G401 (cell line): Measurements from ENCODE around the gene FBXO46. TPM values are rescaled to one million over a fixed set of nuclear protein-coding genes. Genes with fewer than 3 reads are reported as not detected.
"Not testable (repeated sequence)": the region's sequence is repeated elsewhere in the genome, so short reads cannot be mapped to it uniquely, and the experiment has no call there.

Experiments used
- DNase-seq: peaks from one replicate; pipeline ENCODE4 v3.0.0-alpha.2; 2015; ENCODE audit warnings: low spot score
- in situ Hi-C: cut with HindIII; loops from 2 replicates; pipeline ENCODE4 v1.10.0; 2016; ENCODE audit warnings: low sequenced_read_pairs, mixed read lengths
- total RNA-seq: library from RNA; depleted of rRNA; stranded (reverse); fragments of >200 nt; shearing (Covaris generic); gene quantifications from 2 replicates; pipeline ENCODE4 v1.2.3, GENCODE V29; 2014

FBXO46 gene
- total RNA-seq, 1 experiment from 2014 or later: 29.5 TPM

- no peak for DNase-seq
- in situ Hi-C loops: no loop called here
Measured at GRCh38 chr19:45739498-45740439, 9.1 kb upstream of the FBXO46 start.

DNA sequence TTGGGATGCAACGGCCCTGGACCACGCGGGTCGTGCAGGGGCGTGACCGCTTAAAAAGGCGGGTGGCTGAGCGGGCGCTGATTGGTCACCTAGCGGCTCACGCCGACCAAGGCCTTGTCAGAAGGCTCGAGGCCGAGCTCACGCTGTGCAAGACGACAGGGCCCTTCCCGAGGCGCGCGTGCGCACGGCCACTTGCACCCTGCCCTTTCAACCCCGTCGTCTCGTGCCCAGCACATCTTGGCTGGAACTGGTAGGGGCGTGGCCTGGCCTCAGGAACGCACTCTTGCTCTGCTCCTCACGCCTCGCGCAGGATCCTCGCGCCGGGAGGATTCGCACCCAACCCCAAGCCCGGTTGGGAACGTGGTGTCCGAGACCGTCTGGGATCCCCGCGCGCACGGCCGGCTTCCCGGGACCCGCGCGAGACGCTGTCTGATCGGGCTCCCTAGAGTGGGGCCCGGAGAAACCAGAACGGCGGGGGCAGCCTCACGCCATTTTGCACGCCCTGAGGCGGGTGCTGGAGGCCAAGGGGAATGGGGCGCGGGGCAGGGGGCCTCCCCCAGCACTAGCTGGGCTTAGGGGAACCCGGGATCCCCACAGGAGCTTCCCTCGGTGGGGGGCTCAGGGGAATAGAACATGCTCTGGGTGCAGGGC, 2.6 kb upstream of the FBXO46 start, which contains the start of gene MEIOSIN:
MEIOSIN (plus strand) TSS at position 280 of the 651 bp plus-strand sequence. CDS start 1,938 bp downstream, outside the sequence.
- DNase-seq: no peak
- in situ Hi-C loops: no loop called here

GRCh38 chr19:45729800-45730290, 851 bp downstream of the FBXO46 start:
- in situ Hi-C loops: no loop called here
- DNase-seq: no peak

DNA sequence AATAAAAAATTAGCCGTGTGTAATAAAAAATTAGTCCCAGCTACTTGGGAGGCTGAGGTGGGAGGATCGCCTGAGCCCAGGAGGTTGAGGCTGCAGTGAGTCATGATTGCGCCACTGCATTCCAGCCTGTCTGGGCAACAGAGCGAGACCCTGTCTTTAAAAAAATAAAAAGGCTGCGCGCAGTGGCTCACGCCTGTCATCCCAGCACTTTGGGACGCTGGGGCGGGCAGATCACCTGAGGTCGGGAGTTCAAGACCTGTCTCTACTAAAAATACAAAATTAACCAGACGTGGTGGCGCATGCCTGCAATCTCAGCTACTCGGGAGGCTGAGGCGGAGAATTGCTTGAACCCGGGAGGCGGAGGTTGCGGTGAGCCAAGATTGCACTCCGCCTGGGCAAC, 2.0 kb downstream of the FBXO46 start:
- DNase-seq, in situ Hi-C loops: not testable (repeated sequence)

DNA sequence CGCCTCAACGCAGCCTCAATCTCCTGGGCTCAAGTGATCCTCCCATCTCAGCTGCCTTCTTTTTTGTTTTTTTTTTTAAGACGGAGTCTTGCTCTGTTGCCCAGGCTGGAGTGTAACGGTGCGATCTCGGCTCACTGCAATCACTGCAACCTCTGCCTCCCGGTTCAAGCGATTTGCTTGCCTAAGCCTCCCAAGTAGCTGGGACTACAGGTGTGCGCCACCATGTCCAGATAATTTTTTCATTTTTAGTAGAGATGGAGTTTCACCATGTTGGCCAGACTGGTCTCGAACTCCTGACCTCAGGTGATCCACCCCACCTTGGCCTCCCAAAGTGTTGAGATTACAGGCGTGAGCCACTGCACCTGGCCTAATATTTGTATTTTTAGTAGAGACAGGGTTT, 10.6 kb downstream of the FBXO46 start:
- in situ Hi-C loops: not testable (repeated sequence)

DNA sequence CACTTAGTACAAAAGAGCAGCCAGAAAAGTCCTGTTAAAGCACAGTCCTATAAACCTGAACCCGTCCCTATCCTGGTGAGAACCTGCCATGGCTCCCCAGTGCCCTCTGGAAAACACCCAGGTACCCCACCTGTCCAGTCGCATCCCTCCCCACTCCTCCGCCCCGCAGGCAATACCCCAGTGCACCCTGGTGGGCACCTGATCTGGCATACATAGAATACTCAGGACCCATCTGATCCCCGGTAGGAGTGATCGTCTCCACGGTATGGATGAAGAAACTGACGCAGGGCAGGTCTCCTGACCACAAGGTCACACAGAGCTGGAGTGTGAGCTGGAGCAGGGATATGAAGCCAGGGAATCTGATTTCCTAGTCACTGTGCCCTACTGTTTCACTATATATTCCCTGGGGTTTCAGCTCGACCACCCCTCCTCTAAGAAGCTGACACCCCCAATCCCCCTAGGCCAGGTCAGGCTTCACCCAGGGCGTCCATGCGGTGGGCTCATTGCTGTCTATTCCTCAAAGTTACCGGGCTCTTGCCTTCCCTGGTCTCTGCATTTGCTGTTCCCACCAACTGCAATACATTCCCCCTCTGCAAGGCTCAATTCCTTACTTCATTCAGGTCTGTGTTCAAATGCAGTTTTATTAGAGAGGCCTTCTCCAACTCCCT, 12.6 kb downstream of the FBXO46 start:
- in situ Hi-C loops: no loop called here
- no peak for DNase-seq

More for the DNA sequence above, 10.6 kb downstream of the FBXO46 start:
- DNase-seq: not testable (repeated sequence)

- peak; percentile 99 for DNase-seq
- in situ Hi-C loops: no loop called here
Measured at GRCh38 chr19:45717131-45717982, 13.3 kb downstream of the FBXO46 start.

GRCh38 chr19:45716359-45717130, 14.2 kb downstream of the FBXO46 start:
- peak; percentile 49 for DNase-seq
- in situ Hi-C loops: no loop called here

GRCh38 chr19:45715139-45715538, 15.6 kb downstream of the FBXO46 start:
- in situ Hi-C loops: no loop called here
- DNase-seq: no peak

GRCh38 chr19:45713141-45713540, 17.6 kb downstream of the FBXO46 start:
- DNase-seq: no peak
- in situ Hi-C loops: no loop called here

DNA sequence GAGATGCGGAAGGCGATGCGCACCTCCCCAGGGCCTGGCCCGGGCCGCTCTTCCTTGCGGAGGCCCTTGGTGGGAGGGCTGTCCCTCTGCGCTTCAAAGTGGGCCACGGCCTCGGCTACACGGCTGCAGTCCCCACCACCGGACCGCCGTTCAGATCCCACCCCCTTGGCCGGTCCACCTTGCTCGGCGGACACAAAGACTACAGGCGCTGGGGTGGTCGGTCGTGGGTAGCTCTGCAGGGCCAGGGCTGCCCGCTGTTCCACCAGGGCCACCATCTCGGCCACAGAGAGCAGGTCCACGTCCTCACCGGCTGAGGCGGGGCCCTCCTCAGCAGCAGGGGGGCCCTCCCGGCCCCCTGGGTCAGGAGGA, 18.0 kb downstream of the FBXO46 start:
- in situ Hi-C loops: no loop called here
- DNase-seq: no peak

GRCh38 chr19:45711851-45712698, 18.6 kb downstream of the FBXO46 start:
- no peak for DNase-seq
- in situ Hi-C loops: no loop called here

- DNase-seq: no peak
- in situ Hi-C loops: no loop called here
Measured at GRCh38 chr19:45710356-45711130, 20.2 kb downstream of the FBXO46 start.

DNA sequence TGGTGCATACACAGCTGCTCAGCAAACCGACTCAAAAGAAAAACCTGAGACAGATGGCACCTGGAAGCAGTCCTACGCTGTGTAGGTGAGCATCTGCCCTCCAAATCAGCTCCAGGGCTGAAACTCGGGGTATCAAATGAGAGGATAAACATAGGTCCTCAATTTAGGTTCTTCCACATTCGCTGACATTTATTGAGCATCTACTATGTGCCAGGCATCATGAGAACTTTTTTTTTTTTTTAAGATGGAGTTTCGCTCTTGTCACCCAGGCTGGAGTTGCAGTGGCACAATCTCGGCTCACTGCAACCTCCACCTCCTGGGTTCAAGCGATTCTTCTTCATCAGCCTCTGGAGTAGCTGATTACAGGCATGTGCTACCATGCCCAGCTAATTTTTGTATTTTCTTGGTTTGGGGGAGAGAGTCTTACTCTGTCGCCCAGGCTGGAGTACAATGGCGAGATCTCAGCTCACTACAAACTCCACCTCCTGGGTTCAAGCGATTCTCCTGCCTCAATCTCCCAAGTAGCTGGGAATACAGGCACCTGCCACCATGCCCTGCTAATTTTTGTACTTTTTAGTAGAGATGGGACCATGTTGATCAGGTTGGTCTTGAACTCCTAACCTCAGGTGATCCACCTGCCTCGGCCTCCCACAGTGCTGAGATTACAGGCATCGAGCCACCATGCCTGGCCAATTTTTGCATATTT, 24.8 kb downstream of the FBXO46 start:
- no peak for DNase-seq
- in situ Hi-C loops: no loop called here

GRCh38 chr19:45705115-45705514, 25.6 kb downstream of the FBXO46 start:
- DNase-seq: no peak
- in situ Hi-C loops: no loop called here

DNA sequence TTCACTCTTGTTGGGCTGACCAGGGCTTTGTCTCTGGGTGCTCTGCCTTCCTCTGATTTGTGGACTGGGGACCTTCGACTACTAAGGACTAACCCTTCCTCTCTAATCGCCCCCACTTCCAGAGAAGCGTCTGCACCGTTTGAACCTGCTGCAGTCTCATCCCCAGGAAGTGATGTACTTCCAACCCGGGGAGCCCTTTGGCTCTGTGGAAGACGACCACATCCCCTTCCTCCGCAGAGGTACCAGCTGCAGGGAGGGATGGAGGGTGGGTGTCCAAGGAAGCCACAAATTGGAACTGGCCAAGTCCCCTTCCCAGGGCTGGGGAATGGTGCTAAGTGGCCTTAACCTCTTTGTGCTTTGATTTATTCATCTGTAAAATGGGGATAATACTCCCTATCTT, 29.0 kb downstream of the FBXO46 start:
- in situ Hi-C loops: no loop called here
- DNase-seq: no peak
